ENCODE measurements around the gene CEP162. TPM values are rescaled to one million over a fixed set of nuclear protein-coding genes. Genes with fewer than 3 reads are reported as not detected.

The CEP162 gene
- total and polyA plus RNA-seq, 2 of the 8 experiments (the other 6 are each of a cell fraction or from before 2014, with no cell fraction given): 1.3 to 10.6 TPM

- H2BK20ac ChIP-seq (ENCODE audit: low read length): no peak overlapping the region
- H2AFZ ChIP-seq (ENCODE audit: low read length): no peak overlapping the region
- 89% methylated on average over 2 of the region's 2 CpGs; no CpG with 5 or more reads in 1 of the 2 experiments for WGBS, 2 experiments (ENCODE audit: extremely low coverage in 1 of 2, insufficient coverage in 1 of 2, insufficient read length in 1 of 2, insufficient replicate concordance in 2 of 2, low coverage in 1 of 2, low lambda C conversion rate in 2 of 2, missing lambda C conversion rate in 1 of 2)
- no peaks in the 10 kb centered on the region for H3K79me1 ChIP-seq (ENCODE audit: low read depth, low read length)
- H3K18ac ChIP-seq (ENCODE audit: extremely low read depth, low read length): no peak overlapping the region
- POLR2A ChIA-PET (ENCODE audit: partially characterized antibody): no interaction called here
- no peak overlapping the region for H3K4ac ChIP-seq (replicated peaks; ENCODE audit: insufficient read length, low read depth, low read length)
- DNase-seq (ENCODE audit: low read depth in 1 of 2, low spot score in 2 of 2): no peak
- H3K27ac ChIP-seq (ENCODE audit: low read depth, low read length): no peak overlapping the region
- no peak overlapping the region for H3K56ac ChIP-seq (replicated peaks; ENCODE audit: insufficient read length, low read depth, low read length)
- TF ChIP-seq CTCF (IDR thresholded peaks at IDR 0.05; ENCODE audit: control extremely low read depth in 1 of 3, insufficient read depth in 1 of 3, low read depth in 1 of 3, low read length in 3 of 3) (peak in 1 of 3 experiments; percentile 27; a peak in 1 of 4 replicates), CHD1 (IDR thresholded peaks at IDR 0.05; ENCODE audit: low read depth, low read length) (no peak), POU5F1 (IDR thresholded peaks at IDR 0.05; ENCODE audit: low read depth, low read length) (no peak), SIN3A (conservative IDR thresholded peaks at IDR 0.05 in 1 of 2, IDR thresholded peaks at IDR 0.05 in 1 of 2; ENCODE audit: low read depth in 1 of 2, low read length in 2 of 2) (no peak), HDAC2 (IDR thresholded peaks at IDR 0.05; ENCODE audit: borderline replicate concordance in 1 of 2, low read depth in 2 of 2, low read length in 2 of 2) (no peak), RAD21 (IDR thresholded peaks at IDR 0.05 in 1 of 2, conservative IDR thresholded peaks at IDR 0.05 in 1 of 2; ENCODE audit: low read depth in 2 of 2, low read length in 2 of 2) (peak; percentile 45 to 54)
- H2BK120ac ChIP-seq (replicated peaks; ENCODE audit: low read depth, low read length): no peak overlapping the region
- no peaks in the 10 kb centered on the region for H3K9me3 ChIP-seq (ENCODE audit: insufficient read depth in 2 of 2, low read depth in 1 of 2, low read length in 1 of 2)
- H2BK12ac ChIP-seq (ENCODE audit: low read depth, low read length): no peak overlapping the region
- no peak overlapping the region for H3K4me3 ChIP-seq (ENCODE audit: extremely low read depth in 1 of 4, insufficient read depth in 2 of 4, low read depth in 3 of 4, low read length in 4 of 4)
- H3K23ac ChIP-seq (ENCODE audit: insufficient read length): no peak overlapping the region
- no peaks in the 10 kb centered on the region for H3K4me1 ChIP-seq (replicated peaks in 1 of 4; ENCODE audit: control insufficient read depth in 3 of 4, insufficient read depth in 4 of 4, low read length in 3 of 4)
- no peaks in the 10 kb centered on the region for H3K79me2 ChIP-seq (ENCODE audit: control insufficient read depth in 1 of 2, insufficient read depth in 2 of 2, low read length in 2 of 2)
- H3K14ac ChIP-seq (ENCODE audit: insufficient read length): no peak overlapping the region
- H3K9ac ChIP-seq (replicated peaks in 1 of 4; ENCODE audit: extremely low read depth in 1 of 4, low read depth in 3 of 4, low read length in 3 of 4): no peak overlapping the region
- H4K20me1 ChIP-seq (replicated peaks in 1 of 2; ENCODE audit: control insufficient read depth in 1 of 2, insufficient read depth in 2 of 2, low read length in 2 of 2): peaks cover 0 to 2% of the 10 kb centered on the region in 2 experiments
- no peak overlapping the region for H2AK5ac ChIP-seq (ENCODE audit: low read depth, low read length)
- H4K8ac ChIP-seq (ENCODE audit: extremely low read depth, insufficient read depth, low read length): no peak overlapping the region; the same call in 1 of the 2 replicates
- CTCF ChIA-PET (ENCODE audit: partially characterized antibody): interaction anchor here (0.6 to 1.1 kb wide), 3 partner anchors 65 to 332 kb away, joined by 3 read pairs; no protein-coding TSS in a partner anchor
- no peak overlapping the region for H3K4me2 ChIP-seq (ENCODE audit: insufficient read depth in 1 of 2, low read depth in 2 of 2, low read length in 2 of 2)
- no peaks in the 10 kb centered on the region for H3K27me3 ChIP-seq (replicated peaks in 1 of 4; ENCODE audit: control insufficient read depth in 3 of 4, extremely low read depth in 1 of 4, insufficient read depth in 3 of 4, low read length in 3 of 4)
- no peak overlapping the region for H2BK5ac ChIP-seq (ENCODE audit: low read depth, low read length)
- H3K36me3 ChIP-seq (ENCODE audit: control insufficient read depth in 2 of 4, insufficient read depth in 4 of 4, low read length in 3 of 4): peaks cover 0 to 29% (median 7%) of the 10 kb centered on the region in 4 experiments; a peak in 6 of 8 replicates
- no peak for FAIRE-seq
- no peak overlapping the region for H4K5ac ChIP-seq (ENCODE audit: insufficient read length, low read depth, low read length)
- no peaks in the 10 kb centered on the region for H3K23me2 ChIP-seq (ENCODE audit: low read depth, low read length)
- no peak overlapping the region for H2BK15ac ChIP-seq (ENCODE audit: low read length)
- no peak overlapping the region for H4K91ac ChIP-seq (replicated peaks; ENCODE audit: insufficient read length, low read length)
Measured at GRCh38 chr6:84197708-84198107, 29.7 kb downstream of the CEP162 start.

Measured in H1 (cell line).